NCI-H2107 treated with DMSO at 0.1 percent for 48 hours (cell line): Measurements from ENCODE around the gene UBTD2.
"Not testable (repeated sequence)": the region's sequence is repeated elsewhere in the genome, so short reads cannot be mapped to it uniquely, and the experiment has no call there.

ENCODE experiments used
- DNase-seq: peaks from one replicate; lab custom pipeline; 2025; ENCODE audit not compliant: unreplicated experiment; lab: John Stamatoyannopoulos, UW

Gene UBTD2

GRCh38 chr5:172252501-172252900 lies 31.1 kb downstream of the UBTD2 start:
- DNase-seq, result no peak

- no peak for DNase-seq
Observed at GRCh38 chr5:172251419-172251818, 32.1 kb downstream of the UBTD2 start.

DNA sequence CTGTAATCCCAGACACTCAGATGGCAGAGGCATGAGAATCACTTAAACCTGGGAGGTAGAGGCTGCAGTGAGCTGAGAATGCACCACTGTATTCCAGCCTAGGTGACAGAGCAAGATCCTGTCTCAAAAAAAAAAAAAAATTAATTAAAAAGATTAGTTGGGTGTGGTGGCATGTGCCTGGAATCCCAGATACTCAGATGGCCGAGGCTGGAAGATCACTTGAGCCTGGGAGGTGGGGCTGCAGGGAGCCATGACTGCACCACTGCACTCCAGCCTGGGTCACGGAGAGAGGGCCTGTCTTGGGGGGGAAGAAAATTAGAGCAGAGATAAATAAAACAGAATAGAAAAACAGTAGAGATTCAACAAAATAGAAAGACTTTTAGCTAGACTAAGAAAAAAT lies 34.9 kb downstream of the UBTD2 start:
- DNase-seq, result no peak

DNA sequence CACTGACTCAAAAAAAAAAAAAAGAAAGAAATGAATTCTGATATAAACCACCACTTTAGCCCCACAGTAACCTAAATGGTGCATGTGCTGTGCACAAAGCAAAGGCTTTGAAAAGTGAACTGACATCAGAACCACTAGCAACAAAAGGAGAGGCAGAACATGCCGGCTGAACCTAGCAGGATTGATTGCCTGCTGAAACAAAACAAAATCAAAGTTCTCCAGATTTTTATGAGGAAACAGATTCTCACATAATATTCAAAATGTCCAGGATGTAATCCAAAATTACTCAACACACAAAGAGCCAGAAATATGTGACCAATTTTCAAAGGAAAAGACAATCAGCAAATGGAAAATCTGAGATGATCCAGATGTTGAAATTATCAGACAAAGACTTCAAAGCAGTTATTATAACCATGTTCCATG lies 37.9 kb downstream of the UBTD2 start:
- no peak for DNase-seq

- no peak for DNase-seq
Observed at GRCh38 chr5:172245046-172245445, 38.5 kb downstream of the UBTD2 start.

DNA sequence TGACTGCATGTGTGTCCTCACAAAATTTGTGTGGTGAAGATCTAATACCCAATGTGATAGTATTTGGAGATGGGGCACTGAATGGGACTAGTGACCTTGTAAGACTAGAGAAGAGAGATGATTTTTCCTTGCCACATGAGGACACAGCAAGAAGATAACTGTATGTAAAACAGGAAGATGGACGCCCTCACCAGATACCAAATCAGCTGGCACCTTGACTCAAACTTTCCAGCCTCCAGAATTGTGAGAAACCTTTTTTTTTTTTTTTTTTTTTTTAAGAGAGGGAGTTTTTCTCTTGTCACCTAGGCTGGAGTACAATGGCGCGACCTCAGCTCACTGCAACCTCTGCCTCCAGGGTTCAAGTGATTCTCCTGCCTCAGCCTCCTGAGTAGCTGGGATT lies 40.3 kb downstream of the UBTD2 start:
- no peak for DNase-seq

GRCh38 chr5:172238334-172238733 lies 45.2 kb downstream of the UBTD2 start:
- DNase-seq, result no peak

- no peak for DNase-seq
Observed at GRCh38 chr5:172235827-172236736, 47.5 kb downstream of the UBTD2 start.

DNA sequence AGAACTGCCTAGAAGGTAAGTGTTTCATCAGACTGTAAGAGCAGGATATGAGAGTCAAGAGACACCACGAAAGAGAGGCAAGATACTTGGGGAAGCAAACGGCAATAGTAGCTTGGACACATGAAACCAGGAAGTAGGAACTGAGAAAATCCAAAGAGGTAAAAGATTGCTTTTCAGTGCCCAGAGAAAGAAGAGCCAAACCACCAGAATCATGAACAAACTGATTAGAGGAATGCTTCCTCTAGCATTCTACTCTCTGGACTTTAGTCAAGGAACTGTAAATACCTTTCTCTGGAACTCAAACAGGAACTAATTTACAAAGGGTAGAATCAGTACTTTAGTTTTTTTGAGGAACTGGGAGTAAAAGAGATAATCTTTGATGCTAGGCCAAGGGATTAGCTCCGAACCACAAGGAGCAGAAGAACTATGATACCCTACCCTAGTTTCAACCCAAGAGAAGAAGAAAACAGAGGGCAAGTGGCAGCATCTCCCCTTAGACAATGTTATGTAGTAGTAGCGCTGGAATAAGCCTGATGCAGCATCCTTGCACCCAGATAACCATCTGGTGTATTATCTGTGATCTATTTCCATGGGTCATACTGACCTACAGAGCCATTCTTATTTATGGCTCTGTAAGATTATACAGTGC lies 48.3 kb downstream of the UBTD2 start:
- DNase-seq, result no peak

- no peak for DNase-seq
Observed at GRCh38 chr5:172234031-172234430, 49.5 kb downstream of the UBTD2 start.

DNA sequence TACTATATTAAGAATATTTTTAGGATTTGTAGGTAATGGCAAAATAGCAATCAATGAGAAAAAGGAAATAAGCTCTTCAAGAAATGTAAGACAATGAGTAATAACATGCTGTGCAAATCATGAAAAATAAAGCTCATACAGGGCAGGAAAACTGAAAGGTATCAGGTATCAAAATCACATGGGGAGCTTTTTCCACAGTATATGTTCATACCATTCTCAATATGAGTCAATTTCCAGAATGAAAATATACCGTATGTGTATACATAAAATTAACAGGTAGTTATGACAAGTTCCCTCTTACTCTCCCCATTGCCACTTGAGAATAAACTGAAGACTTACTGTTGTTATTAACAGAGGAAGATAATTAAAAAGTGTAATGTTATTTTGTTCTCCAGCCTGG lies 53.7 kb downstream of the UBTD2 start:
- no peak for DNase-seq

GRCh38 chr5:172224996-172225395 lies 58.6 kb downstream of the UBTD2 start:
- DNase-seq, result no peak

- no peak for DNase-seq
Observed at GRCh38 chr5:172223901-172224873, 59.4 kb downstream of the UBTD2 start.

DNA sequence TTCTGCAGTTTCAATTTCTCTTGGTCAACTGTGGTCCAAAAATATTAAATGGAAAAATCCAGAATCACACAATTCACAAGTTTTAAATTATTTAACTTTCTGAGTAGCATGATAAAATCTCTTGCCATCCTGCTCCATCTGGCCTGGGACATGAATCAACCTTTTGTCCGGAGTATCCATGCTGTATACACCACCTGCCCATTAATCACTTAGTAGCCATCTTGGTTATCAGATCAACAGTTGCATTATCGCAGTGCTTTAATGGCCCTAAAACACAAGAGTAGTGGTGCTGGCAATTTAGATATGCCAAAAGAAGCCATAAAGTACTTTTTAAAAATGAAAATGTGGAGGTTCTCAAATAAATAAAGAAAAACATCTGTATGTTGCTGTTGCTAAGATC lies 64.3 kb downstream of the UBTD2 start:
- no peak for DNase-seq

DNA sequence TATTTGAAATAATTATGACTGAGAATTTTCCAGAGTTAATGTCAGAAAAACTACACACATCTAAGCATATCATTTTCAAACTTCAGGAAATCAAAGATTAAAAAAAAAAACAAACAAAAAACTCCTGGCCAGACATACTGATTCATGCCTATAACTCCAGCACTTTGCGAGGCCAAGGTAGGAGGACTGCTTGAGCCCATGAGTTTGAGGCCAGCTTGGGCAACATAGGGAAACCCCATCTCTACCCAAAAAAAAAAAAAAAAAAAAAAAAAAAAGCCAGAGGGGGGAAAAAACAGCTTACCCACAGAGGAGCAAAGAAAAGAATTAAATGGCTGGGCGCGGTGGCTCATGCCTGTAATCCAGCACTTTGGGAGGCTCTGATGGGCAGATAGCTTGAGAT lies 67.2 kb downstream of the UBTD2 start:
- no peak for DNase-seq

DNA sequence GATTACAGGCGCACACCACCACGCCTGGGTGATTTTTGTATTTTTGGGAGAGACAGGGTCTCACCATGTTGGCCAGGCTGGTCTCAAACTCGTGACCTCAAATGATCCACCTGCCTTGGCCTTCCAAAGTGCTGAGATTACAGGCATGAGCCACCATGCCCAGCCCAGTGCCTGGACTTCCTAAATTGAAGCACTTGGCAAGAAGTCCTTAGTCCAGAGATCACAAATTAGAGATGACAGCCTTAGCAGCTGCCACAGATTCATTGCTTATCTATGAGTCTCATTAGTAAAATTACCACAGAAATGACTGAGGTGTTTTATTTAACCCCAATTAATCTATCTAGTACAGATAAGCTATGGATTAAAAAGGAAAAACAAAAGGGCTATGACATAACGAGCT lies 70.4 kb downstream of the UBTD2 start:
- no peak for DNase-seq

- no peak for DNase-seq
Observed at GRCh38 chr5:172211676-172212075, 71.9 kb downstream of the UBTD2 start.

- no peak for DNase-seq
Observed at GRCh38 chr5:172209714-172210113, 73.8 kb downstream of the UBTD2 start.

DNA sequence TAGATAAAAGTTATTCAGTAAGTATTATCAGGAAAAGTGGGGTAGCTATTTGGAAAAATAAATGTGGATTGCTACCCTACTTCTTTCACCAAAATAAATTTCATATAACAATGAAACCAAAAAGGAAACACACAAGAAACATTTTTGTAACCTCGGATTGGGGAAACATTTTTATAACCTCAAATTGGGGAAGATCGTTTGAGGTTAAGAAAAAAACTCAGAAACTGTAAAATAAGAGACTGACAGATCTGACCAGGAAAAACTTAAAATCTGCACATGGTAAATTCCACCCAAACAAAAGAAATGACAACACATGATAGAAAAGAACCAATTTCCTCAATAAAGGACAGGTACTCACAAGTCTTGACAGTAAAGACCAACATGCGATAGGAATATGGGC lies 76.1 kb downstream of the UBTD2 start:
- DNase-seq, result no peak

DNA sequence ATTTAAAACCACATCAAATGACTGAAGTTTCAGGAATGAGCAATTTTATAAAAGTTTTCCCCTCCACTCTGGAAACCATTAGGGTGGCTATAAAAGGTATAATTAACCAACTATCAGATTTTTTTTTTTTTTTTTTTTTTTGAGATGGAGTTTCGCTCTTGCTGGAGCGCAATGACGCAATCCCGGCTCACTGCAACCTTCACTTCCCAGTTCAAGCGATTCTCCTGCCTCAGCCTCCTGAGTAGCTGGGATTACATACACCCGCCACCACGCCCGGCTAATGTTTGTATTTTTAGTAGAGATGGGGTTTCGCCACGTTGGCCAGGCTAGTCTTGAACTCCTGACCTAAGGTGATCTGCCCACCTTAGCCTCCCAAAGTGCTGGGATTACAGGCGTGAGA lies 77.6 kb downstream of the UBTD2 start:
- DNase-seq, result not testable (repeated sequence)

- no peak for DNase-seq
Observed at GRCh38 chr5:172200476-172200875, 83.1 kb downstream of the UBTD2 start.
